Measurements from ENCODE around the gene PTRHD1. TPM values are rescaled to one million over a fixed set of nuclear protein-coding genes. Genes with fewer than 3 reads are reported as not detected.

PTRHD1 gene
- total RNA-seq, 5 donors from 2014 or later (not counting 1 experiment from before 2014, with no cell fraction given), result 13.6 to 20.1 (median 14.9) TPM

GRCh38 chr2:24825883-24826772 is 32.9 kb upstream of the PTRHD1 start:
- CTCF ChIA-PET, result interaction anchor here (0.6 to 3.6 kb wide), 9 partner anchors 8 to 845 kb away, joined by 3 to 44 read pairs (median 4); partner anchors contain the start of genes CENPO (in 1 of the 2) and PTRHD1 (in 1 of the 2)

GRCh38 chr2:24824966-24825882 is 32.0 kb upstream of the PTRHD1 start:
- H3K9me3 ChIP-seq, result no peaks in the 10 kb centered on the region
- ChIA-PET CTCF (interaction anchor here (0.6 to 3.6 kb wide), 8 partner anchors 12 to 844 kb away, joined by 4 to 44 read pairs (median 5); partner anchors contain the start of genes CENPO (in 1 of the 2) and PTRHD1 (in 1 of the 2)), POLR2A (no interaction called here)
- no peak overlapping the region for H3K4me3 Mint-ChIP-seq
- DNase-seq (peak in 18 of 35 experiments; percentile 7 to 65 (median 15)), ATAC-seq (replicated peaks in 1 of 4) (no peak)
- WGBS (ENCODE audit: insufficient coverage), result 100% methylated on average over 3 of the region's 16 CpGs
- H3K9me3 Mint-ChIP-seq, result no peaks in the 10 kb centered on the region
- no peak overlapping the region for H3K27ac ChIP-seq (ENCODE audit: low read length)
- H3K36me3 ChIP-seq (ENCODE audit: control insufficient read depth in 2 of 2, extremely low read depth in 1 of 2, insufficient read depth in 1 of 2, low read length in 1 of 2), result peaks cover 20% of the 10 kb centered on the region in 2 donors
- H3K36me3 Mint-ChIP-seq, result peaks cover 25% of the 10 kb centered on the region
- H3K27ac Mint-ChIP-seq, result no peak overlapping the region
- H3K4me1 ChIP-seq (ENCODE audit: control insufficient read depth in 1 of 2, extremely low read depth in 1 of 2, insufficient read depth in 2 of 2, low read length in 2 of 2), result peaks cover 0 to 20% of the 10 kb centered on the region in 2 experiments
- H3K4me1 Mint-ChIP-seq, result peaks cover 0 to 22% (median 4%) of the 10 kb centered on the region in 3 donors
- H3K4me3 ChIP-seq (ENCODE audit: control insufficient read depth in 1 of 2, extremely low read depth in 1 of 2, low read length in 1 of 2), result no peak overlapping the region
- no peaks in the 10 kb centered on the region for H3K27me3 Mint-ChIP-seq
- H3K27me3 ChIP-seq (replicated peaks in 1 of 2; ENCODE audit: control insufficient read depth in 2 of 2, extremely low read depth in 1 of 2, insufficient read depth in 2 of 2, low read length in 1 of 2), result no peaks in the 10 kb centered on the region

More at GRCh38 chr2:24825883-24826772, 32.9 kb upstream of the PTRHD1 start:
- H3K27me3 ChIP-seq (replicated peaks in 1 of 2; ENCODE audit: control insufficient read depth in 2 of 2, extremely low read depth in 1 of 2, insufficient read depth in 2 of 2, low read length in 1 of 2), result no peaks in the 10 kb centered on the region
- peaks cover 0 to 20% of the 10 kb centered on the region in 2 experiments for H3K4me1 ChIP-seq (ENCODE audit: control insufficient read depth in 1 of 2, extremely low read depth in 1 of 2, insufficient read depth in 2 of 2, low read length in 2 of 2)
- Mint-ChIP-seq H3K36me3 (peaks cover 19% of the 10 kb centered on the region), H3K27me3 (no peaks in the 10 kb centered on the region), H3K4me1 (peaks cover 0 to 22% (median 4%) of the 10 kb centered on the region in 3 donors), H3K27ac (peak overlapping the region; percentile 2 to 23), H3K9me3 (no peaks in the 10 kb centered on the region), H3K4me3 (no peak overlapping the region)
- H3K4me3 ChIP-seq (ENCODE audit: control insufficient read depth in 1 of 2, extremely low read depth in 1 of 2, low read length in 1 of 2), result no peak overlapping the region
- POLR2A ChIA-PET, result no interaction called here
- DNase-seq (peak in 2 of 35 experiments; percentile 1 to 61), ATAC-seq (replicated peaks in 1 of 4) (no peak)
- WGBS (ENCODE audit: insufficient coverage), result 85% methylated on average over 10 of the region's 14 CpGs
- no peak overlapping the region for H3K27ac ChIP-seq (ENCODE audit: low read length)
- H3K36me3 ChIP-seq (ENCODE audit: control insufficient read depth in 2 of 2, extremely low read depth in 1 of 2, insufficient read depth in 1 of 2, low read length in 1 of 2), result peaks cover 11 to 12% of the 10 kb centered on the region in 2 donors
- H3K9me3 ChIP-seq, result no peaks in the 10 kb centered on the region

- peak in 1 of 35 experiments; percentile 0 for DNase-seq
These were observed 30.9 kb upstream of the PTRHD1 start for GRCh38 chr2:24824071-24824588.

DNA sequence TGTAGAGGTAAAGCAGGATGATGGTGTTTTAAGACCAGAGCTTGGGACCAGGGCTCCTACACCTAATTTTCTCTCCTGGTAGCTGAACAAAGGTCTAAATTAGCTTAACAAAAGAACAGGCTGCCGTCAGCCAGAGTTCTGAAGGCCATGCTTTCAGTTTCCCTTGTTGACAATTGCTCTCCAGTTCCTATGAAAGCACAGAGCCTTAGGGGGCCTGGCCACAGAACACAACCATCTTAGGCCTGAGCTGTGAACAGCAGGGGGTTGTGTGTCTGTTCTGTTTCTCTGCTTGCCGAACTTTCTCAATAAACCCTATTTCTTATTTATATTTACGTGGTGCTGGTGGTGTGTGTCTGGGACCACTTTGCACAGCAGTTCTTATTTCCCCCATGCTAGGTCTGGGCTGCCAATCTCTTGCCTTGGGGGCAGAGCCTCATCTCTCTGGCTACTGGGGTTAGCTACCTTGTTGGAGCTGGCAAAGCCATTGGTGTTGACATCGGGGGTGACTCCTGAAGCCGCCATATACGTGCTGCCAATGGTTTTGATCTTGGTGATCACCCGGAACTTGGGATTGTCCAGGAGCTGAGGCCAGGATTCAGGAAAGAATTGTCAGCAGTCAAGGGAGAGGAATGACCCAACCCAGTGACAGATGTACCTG is 29.0 kb upstream of the PTRHD1 start:
- H3K9me3 Mint-ChIP-seq, result no peaks in the 10 kb centered on the region
- WGBS (ENCODE audit: insufficient coverage), result 90% methylated on average over 4 of the region's 7 CpGs
- ChIA-PET CTCF (interaction anchor here in 1 of 2 donors (0.7 kb wide), 1 partner anchor 29 kb away, joined by 3 read pairs; the partner anchor contains the start of genes CENPO and PTRHD1), POLR2A (no interaction called here)
- no peak for ATAC-seq (replicated peaks in 1 of 4)
- H3K36me3 Mint-ChIP-seq, result peaks cover 35% of the 10 kb centered on the region
- DNase-seq, result no peak
- H3K27me3 ChIP-seq (replicated peaks in 1 of 2; ENCODE audit: control insufficient read depth in 2 of 2, extremely low read depth in 1 of 2, insufficient read depth in 2 of 2, low read length in 1 of 2), result no peaks in the 10 kb centered on the region
- no peak overlapping the region for H3K27ac Mint-ChIP-seq
- no peak overlapping the region for H3K4me3 ChIP-seq (ENCODE audit: control insufficient read depth in 1 of 2, extremely low read depth in 1 of 2, low read length in 1 of 2)
- no peaks in the 10 kb centered on the region for H3K27me3 Mint-ChIP-seq
- no peak overlapping the region for H3K27ac ChIP-seq (ENCODE audit: low read length)
- peaks cover 21 to 41% of the 10 kb centered on the region in 2 donors for H3K36me3 ChIP-seq (ENCODE audit: control insufficient read depth in 2 of 2, extremely low read depth in 1 of 2, insufficient read depth in 1 of 2, low read length in 1 of 2)
- no peak overlapping the region for H3K4me3 Mint-ChIP-seq
- peaks cover 0 to 16% (median 4%) of the 10 kb centered on the region in 3 donors for H3K4me1 Mint-ChIP-seq
- peaks cover 0 to 13% of the 10 kb centered on the region in 2 experiments for H3K4me1 ChIP-seq (ENCODE audit: control insufficient read depth in 1 of 2, extremely low read depth in 1 of 2, insufficient read depth in 2 of 2, low read length in 2 of 2)
- H3K9me3 ChIP-seq, result no peaks in the 10 kb centered on the region

More at GRCh38 chr2:24824071-24824588, 30.9 kb upstream of the PTRHD1 start:
- Mint-ChIP-seq H3K27me3 (no peaks in the 10 kb centered on the region), H3K4me1 (peaks cover 0 to 22% (median 4%) of the 10 kb centered on the region in 3 donors), H3K27ac (no peak overlapping the region), H3K9me3 (no peaks in the 10 kb centered on the region), H3K36me3 (peaks cover 25% of the 10 kb centered on the region), H3K4me3 (no peak overlapping the region)
- no peaks in the 10 kb centered on the region for H3K9me3 ChIP-seq
- no peak overlapping the region for H3K27ac ChIP-seq (ENCODE audit: low read length)
- ChIA-PET POLR2A (no interaction called here), CTCF (interaction anchor here (0.7 to 1.3 kb wide), 2 partner anchors 153 to 402 kb away, joined by 3 to 4 read pairs; no protein-coding TSS in a partner anchor)
- WGBS (ENCODE audit: insufficient coverage), result 98% methylated on average over 10 of the region's 14 CpGs
- peaks cover 0 to 20% of the 10 kb centered on the region in 2 experiments for H3K4me1 ChIP-seq (ENCODE audit: control insufficient read depth in 1 of 2, extremely low read depth in 1 of 2, insufficient read depth in 2 of 2, low read length in 2 of 2)
- H3K36me3 ChIP-seq (ENCODE audit: control insufficient read depth in 2 of 2, extremely low read depth in 1 of 2, insufficient read depth in 1 of 2, low read length in 1 of 2), result peaks cover 21 to 27% of the 10 kb centered on the region in 2 donors
- no peak overlapping the region for H3K4me3 ChIP-seq (ENCODE audit: control insufficient read depth in 1 of 2, extremely low read depth in 1 of 2, low read length in 1 of 2)
- ATAC-seq (replicated peaks in 1 of 4), result no peak
- no peaks in the 10 kb centered on the region for H3K27me3 ChIP-seq (replicated peaks in 1 of 2; ENCODE audit: control insufficient read depth in 2 of 2, extremely low read depth in 1 of 2, insufficient read depth in 2 of 2, low read length in 1 of 2)

DNA sequence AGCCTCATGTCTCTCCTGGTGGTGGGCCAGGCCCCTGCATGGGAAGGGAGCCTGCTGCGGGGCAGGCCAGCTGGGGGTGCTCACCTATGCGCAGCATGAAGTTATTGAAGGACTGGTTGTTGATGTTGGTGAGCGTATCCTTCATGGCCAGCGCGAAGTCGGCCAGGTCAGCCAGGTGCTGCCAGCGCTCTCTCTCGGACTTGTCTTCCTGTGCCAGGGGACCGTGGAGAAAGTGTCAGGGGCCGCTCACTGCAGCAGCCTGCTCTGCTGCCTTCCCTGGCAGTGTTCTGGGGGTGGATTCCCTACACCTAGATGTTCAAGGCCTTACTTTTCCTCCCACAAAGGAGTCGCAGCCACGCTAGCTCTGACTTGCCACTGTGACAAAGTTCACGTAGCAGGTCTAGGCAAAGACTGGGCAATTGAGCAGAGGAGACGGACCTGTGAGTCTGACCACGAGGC is 28.3 kb upstream of the PTRHD1 start:
- Histone ChIP-seq H3K4me1 (ENCODE audit: control insufficient read depth in 1 of 2, extremely low read depth in 1 of 2, insufficient read depth in 2 of 2, low read length in 2 of 2) (peaks cover 0 to 10% of the 10 kb centered on the region in 2 experiments), H3K36me3 (ENCODE audit: control insufficient read depth in 2 of 2, extremely low read depth in 1 of 2, insufficient read depth in 1 of 2, low read length in 1 of 2) (peaks cover 21 to 41% of the 10 kb centered on the region in 2 donors), H3K9me3 (no peaks in the 10 kb centered on the region), H3K27me3 (replicated peaks in 1 of 2; ENCODE audit: control insufficient read depth in 2 of 2, extremely low read depth in 1 of 2, insufficient read depth in 2 of 2, low read length in 1 of 2) (no peaks in the 10 kb centered on the region), H3K27ac (ENCODE audit: low read length) (no peak overlapping the region), H3K4me3 (ENCODE audit: control insufficient read depth in 1 of 2, extremely low read depth in 1 of 2, low read length in 1 of 2) (no peak overlapping the region)
- no peaks in the 10 kb centered on the region for H3K27me3 Mint-ChIP-seq
- no peaks in the 10 kb centered on the region for H3K9me3 Mint-ChIP-seq
- 98% methylated on average over 13 of the region's 15 CpGs for WGBS (ENCODE audit: insufficient coverage)
- H3K4me3 Mint-ChIP-seq, result no peak overlapping the region
- H3K4me1 Mint-ChIP-seq, result peaks cover 0 to 9% (median 3%) of the 10 kb centered on the region in 3 donors
- POLR2A ChIA-PET, result interaction anchor here in 1 of 2 donors (0.6 kb wide), 1 partner anchor 401 kb away, joined by 4 read pairs; no protein-coding TSS in a partner anchor
- CTCF ChIA-PET, result interaction anchor here in 1 of 2 donors (0.7 kb wide), 1 partner anchor 28 kb away, joined by 3 read pairs; the partner anchor contains the start of genes CENPO and PTRHD1
- no peak overlapping the region for H3K27ac Mint-ChIP-seq
- no peak for ATAC-seq (replicated peaks in 1 of 4)
- H3K36me3 Mint-ChIP-seq, result peaks cover 42% of the 10 kb centered on the region
- DNase-seq, result peak in 1 of 35 experiments; percentile 1

All from T-cell (primary cell).